Measurements from ENCODE around the gene GSK3A. TPM values are rescaled to one million over a fixed set of nuclear protein-coding genes. Genes with fewer than 3 reads are reported as not detected.

GSK3A gene
- total and polyA plus RNA-seq, 2 experiments from 2014 or later: 17.7 to 40.7 TPM

GRCh38 chr19:42207767-42208271, 34.6 kb downstream of the GSK3A start:
- Mint-ChIP-seq H3K4me3 (no peak overlapping the region), H3K27ac (no peak overlapping the region), H3K4me1 (peaks cover 31% of the 10 kb centered on the region), H3K27me3 (ENCODE audit: insufficient read depth, low read depth, poor library complexity) (peaks cover 6% of the 10 kb centered on the region), H3K36me3 (ENCODE audit: low read depth) (peaks cover 72% of the 10 kb centered on the region), H3K9me3 (no peaks in the 10 kb centered on the region)
- no peak for ATAC-seq
- Histone ChIP-seq H4K20me1 (replicated peaks; ENCODE audit: insufficient read depth) (peaks cover 24% of the 10 kb centered on the region), H3K4me1 (ENCODE audit: insufficient read depth) (peaks cover 13% of the 10 kb centered on the region), H3K4me2 (no peak overlapping the region), H3K9me2 (ENCODE audit: insufficient read depth) (no peaks in the 10 kb centered on the region), H3K27me3 (ENCODE audit: insufficient read depth) (no peaks in the 10 kb centered on the region), H3K36me3 (ENCODE audit: insufficient read depth) (peaks cover 29% of the 10 kb centered on the region; the same call in 1 of the 2 replicates), H3K27ac (ENCODE audit: low read depth) (no peak overlapping the region), H3F3A (replicated peaks; ENCODE audit: low read depth) (peaks cover 3% of the 10 kb centered on the region; the same call in 1 of the 2 replicates), H3K79me2 (replicated peaks; ENCODE audit: insufficient read depth) (peaks cover 55% of the 10 kb centered on the region), H2AFZ (no peak overlapping the region), H3K4me3 (no peak overlapping the region)
- DNase-seq (ENCODE audit: low spot score): no peak
- no peak for TF ChIP-seq ETS1 (IDR thresholded peaks at IDR 0.05)
- TF ChIP-seq REST (IDR thresholded peaks at IDR 0.05; ENCODE audit: unreplicated experiment): no peak
- no peak for TF ChIP-seq POLR2AphosphoS5 (IDR thresholded peaks at IDR 0.05; ENCODE audit: low read depth)
- no peak for TF ChIP-seq ZNF331 (CRISPR knock-in tag; IDR thresholded peaks at IDR 0.05; ENCODE audit: low read depth)
- TF ChIP-seq JUNB (IDR thresholded peaks at IDR 0.05; ENCODE audit: unreplicated experiment): no peak
- no peak for TF ChIP-seq STAT1 (IDR thresholded peaks at IDR 0.05; ENCODE audit: unreplicated experiment)
- no peak for TF ChIP-seq EZH2 (IDR thresholded peaks at IDR 0.05; ENCODE audit: low read depth, unreplicated experiment)
- TF ChIP-seq EZH2phosphoT487 (IDR thresholded peaks at IDR 0.05; ENCODE audit: unreplicated experiment): no peak
- TF ChIP-seq CTCF (conservative IDR thresholded peaks at IDR 0.05; ENCODE audit: low read depth in 2 of 2): no peak
- TF ChIP-seq ZNF462 (CRISPR knock-in tag; IDR thresholded peaks at IDR 0.05): no peak
- TF ChIP-seq CREB1 (CRISPR knock-in tag; IDR thresholded peaks at IDR 0.05; ENCODE audit: low read depth): no peak
- no peak for TF ChIP-seq NANOG (IDR thresholded peaks at IDR 0.05; ENCODE audit: borderline replicate concordance)
- no peak for TF ChIP-seq ZNF114 (CRISPR knock-in tag; IDR thresholded peaks at IDR 0.05)
